Tibial nerve (tissue), 4 donors: ENCODE measurements around the gene SPG11. TPM values are rescaled to one million over a fixed set of nuclear protein-coding genes. Genes with fewer than 3 reads are reported as not detected.

Source experiments
- DNase-seq, 2 donors: peaks; one replicate each; pipeline ENCODE4 v3.0.0-alpha.2; 2019; ENCODE audit warnings: low spot score in 2 of 2
- H3K27ac ChIP-seq, 4 donors: fragments of 200-600 bp; sonication (generic) in 3 of 4; one replicate each; pipeline ENCODE4 v1.5.1; 2017 to 2019; ENCODE audit warnings: mild to moderate bottlenecking in 1 of 4
- H3K27me3 ChIP-seq, 2 donors: fragments of 200-600 bp; sonication (generic) in 1 of 2; one replicate each; pipeline versions ENCODE4 v1.5.1 to v1.6.0; 2017 to 2019
- H3K36me3 ChIP-seq, 3 donors: fragments of 200-600 bp; sonication (generic); one replicate each; pipeline ENCODE4 v1.5.1; 2018 to 2019
- H3K4me1 ChIP-seq, 4 donors: fragments of 200-600 bp; sonication (generic) in 3 of 4; one replicate each; pipeline ENCODE4 v1.5.1; 2017 to 2019
- H3K4me3 ChIP-seq, 4 donors: fragments of 200-600 bp; sonication (generic) in 3 of 4; one replicate each; pipeline ENCODE4 v1.5.1; 2017 to 2019; ENCODE audit warnings: mild to moderate bottlenecking in 1 of 4, moderate library complexity in 1 of 4
- H3K9me3 ChIP-seq, 4 donors: fragments of 200-600 bp; sonication (generic) in 3 of 4; one replicate each; pipeline ENCODE4 v1.5.1; 2017 to 2019
- CTCF ChIP-seq, 5 experiments: fragments of 200-600 bp in 3 of 5; fragments of 450-650 bp in 2 of 5; sonication (generic) in 3 of 5; IDR thresholded peaks; one replicate each; pipeline ENCODE4 v1.5.1; 2016 to 2019; ENCODE audit warnings: antibody characterized with exemption in 5 of 5, mild to moderate bottlenecking in 3 of 5, moderate library complexity in 2 of 5
- EP300 ChIP-seq, 2 donors: sonication (generic); formaldehyde crosslinking; IDR thresholded peaks; one replicate each; pipeline ENCODE4 v1.6.1; 2017; ENCODE audit warnings: antibody characterized with exemption in 2 of 2, mild to moderate bottlenecking in 1 of 2
- POLR2A ChIP-seq, 2 donors: fragments of 450-650 bp; IDR thresholded peaks; one replicate each; pipeline ENCODE4 v1.6.1; 2017; ENCODE audit warnings: antibody characterized with exemption in 2 of 2, mild to moderate bottlenecking in 2 of 2, moderate library complexity in 2 of 2
- WGBS, 2 donors: methylation state at CpG; one replicate each; pipeline ENCODE4 v1.1.5; 2018; 5-methylcytosine and 5-hydroxymethylcytosine counted together
- total RNA-seq, 4 donors: library from RNA; depleted of rRNA; stranded (reverse); fragments of >200 nt; gene quantifications; one replicate each; pipeline ENCODE4 v1.1.0, GENCODE V29; 2016

The SPG11 gene
- 100 to 1,000 TPM in 2 of 4 donors, 10 to 100 TPM in 2; 65.5 to 157 (median 96.2) TPM for total RNA-seq

GRCh38 chr15:44663410-44664308 lies at the start of gene SPG11:
Gene SPG11, minus strand, starts transcription at chr15:44663662. Its CDS starts 15 bp downstream, at chr15:44663647.
- 10 to 15% methylated on average over 33 to 42 of the region's 53 CpGs for WGBS, 2 donors
- peak; percentile 96 to 98 for DNase-seq
- peaks cover 0 to 36% (median 18%) of the 10 kb centered on the region in 4 donors for H3K4me1 ChIP-seq
- TF ChIP-seq CTCF (IDR thresholded peaks at IDR 0.05) (peak; percentile 91 to 98 (median 97)), POLR2A (IDR thresholded peaks at IDR 0.05) (peak; percentile 71 to 87), EP300 (IDR thresholded peaks at IDR 0.05) (peak; percentile 88 to 97)
- H3K27me3 ChIP-seq, result no peaks in the 10 kb centered on the region
- H3K27ac ChIP-seq, result peak within 1 kb of the TSS; percentile 81 to 99 (median 94)
- H3K9me3 ChIP-seq, result no peaks in the 10 kb centered on the region
- H3K4me3 ChIP-seq, result peak within 1 kb of the TSS; percentile 83 to 100 (median 88)
- H3K36me3 ChIP-seq, result peaks cover 0 to 19% (median 10%) of the 10 kb centered on the region in 3 donors

GRCh38 chr15:44712346-44713005 lies 49.0 kb upstream of the SPG11 start:
- no peaks in the 10 kb centered on the region for H3K27me3 ChIP-seq
- peak overlapping the region; percentile 98 to 100 (median 100) for H3K27ac ChIP-seq
- TF ChIP-seq EP300 (IDR thresholded peaks at IDR 0.05) (peak in 1 of 2 donors; percentile 90), POLR2A (IDR thresholded peaks at IDR 0.05) (peak; percentile 32 to 55), CTCF (IDR thresholded peaks at IDR 0.05) (no peak)
- DNase-seq, result peak; percentile 35 to 88
- WGBS, 2 donors, result 11 to 13% methylated on average over 24 of the region's 24 CpGs
- peaks cover 0 to 44% (median 32%) of the 10 kb centered on the region in 4 donors for H3K4me1 ChIP-seq
- H3K4me3 ChIP-seq, result peak overlapping the region; percentile 81 to 99 (median 90)
- peaks cover 0 to 21% (median 13%) of the 10 kb centered on the region in 3 donors for H3K36me3 ChIP-seq
- no peaks in the 10 kb centered on the region for H3K9me3 ChIP-seq

- peak overlapping the region; percentile 98 to 100 (median 100) for H3K27ac ChIP-seq
- H3K36me3 ChIP-seq, result peaks cover 0 to 14% (median 6%) of the 10 kb centered on the region in 3 donors
- no peaks in the 10 kb centered on the region for H3K27me3 ChIP-seq
- WGBS, 2 donors, result 1% methylated on average over 31 to 44 of the region's 46 CpGs
- peak in 1 of 5 experiments; percentile 6 for TF ChIP-seq CTCF (IDR thresholded peaks at IDR 0.05)
- TF ChIP-seq EP300 (IDR thresholded peaks at IDR 0.05), result no peak
- no peak for TF ChIP-seq POLR2A (IDR thresholded peaks at IDR 0.05)
- peak; percentile 21 to 38 for DNase-seq
- peaks cover 0 to 44% (median 32%) of the 10 kb centered on the region in 4 donors for H3K4me1 ChIP-seq
- no peaks in the 10 kb centered on the region for H3K9me3 ChIP-seq
- H3K4me3 ChIP-seq, result peak overlapping the region; percentile 81 to 99 (median 90)
Measured at GRCh38 chr15:44711743-44712345, 48.4 kb upstream of the SPG11 start.

- H3K27ac ChIP-seq, result peak within 1 kb of the TSS; percentile 98 to 100 (median 100)
- WGBS, 2 donors, result 0 to 1% methylated on average over 37 of the region's 37 CpGs
- peaks cover 0 to 8% (median under 1%) of the 10 kb centered on the region in 3 donors for H3K36me3 ChIP-seq
- no peaks in the 10 kb centered on the region for H3K27me3 ChIP-seq
- TF ChIP-seq EP300 (IDR thresholded peaks at IDR 0.05) (peak; percentile 88 to 100), CTCF (IDR thresholded peaks at IDR 0.05) (peak in 2 of 5 experiments; percentile 31 to 44), POLR2A (IDR thresholded peaks at IDR 0.05) (peak; percentile 98 to 100)
- peak; percentile 99 for DNase-seq
- no peaks in the 10 kb centered on the region for H3K9me3 ChIP-seq
- H3K4me3 ChIP-seq, result peak within 1 kb of the TSS; percentile 81 to 99 (median 90)
- peaks cover 0 to 43% (median 30%) of the 10 kb centered on the region in 4 donors for H3K4me1 ChIP-seq
Measured at GRCh38 chr15:44711096-44711742, 47.8 kb upstream of the SPG11 start, which contains the start of the genes B2M and PATL2. Gene B2M, plus strand, starts transcription at chr15:44711517. Its CDS starts 30 bp downstream, at chr15:44711547. Gene PATL2, minus strand, starts transcription at chr15:44711323. Its CDS starts 34,833 bp downstream, at chr15:44676490.
